ENCODE results near the gene AP2A1.

Gene AP2A1

GRCh38 chr19:49809941-49810389, 43.2 kb downstream of the AP2A1 start:
- no peak for TF ChIP-seq CTCF (conservative IDR thresholded peaks at IDR 0.05; ENCODE audit: low read depth, low read length)
- DNase-seq (ENCODE audit: low read depth): no peak
- peak overlapping the region; percentile 65 for H3K4me3 ChIP-seq (ENCODE audit: low read length)

GRCh38 chr19:49811328-49811727, 44.5 kb downstream of the AP2A1 start:
- no peak for DNase-seq (ENCODE audit: low read depth)
- H3K4me3 ChIP-seq (ENCODE audit: low read length): no peak overlapping the region
- TF ChIP-seq CTCF (conservative IDR thresholded peaks at IDR 0.05; ENCODE audit: low read depth, low read length): no peak

GRCh38 chr19:49812452-49812996, 45.7 kb downstream of the AP2A1 start:
- TF ChIP-seq CTCF (conservative IDR thresholded peaks at IDR 0.05; ENCODE audit: low read depth, low read length): no peak
- DNase-seq (ENCODE audit: low read depth): no peak
- H3K4me3 ChIP-seq (ENCODE audit: low read length): peak overlapping the region; percentile 98

GRCh38 chr19:49812997-49813861, 46.4 kb downstream of the AP2A1 start, which contains the start of gene FUZ:
TSS of gene FUZ (minus strand) at chr19:49813292. CDS start at chr19:49813106, 186 bp downstream.
- peak; percentile 97 for DNase-seq (ENCODE audit: low read depth)
- peak within 1 kb of the TSS; percentile 98 for H3K4me3 ChIP-seq (ENCODE audit: low read length)
- peak; percentile 45 for TF ChIP-seq CTCF (conservative IDR thresholded peaks at IDR 0.05; ENCODE audit: low read depth, low read length)

- no peak for DNase-seq (ENCODE audit: low read depth)
- no peak for TF ChIP-seq CTCF (conservative IDR thresholded peaks at IDR 0.05; ENCODE audit: low read depth, low read length)
- peak overlapping the region; percentile 98 for H3K4me3 ChIP-seq (ENCODE audit: low read length)
Measured at GRCh38 chr19:49814010-49814409, 47.2 kb downstream of the AP2A1 start.

GRCh38 chr19:49816590-49816989, 49.8 kb downstream of the AP2A1 start:
- TF ChIP-seq CTCF (conservative IDR thresholded peaks at IDR 0.05; ENCODE audit: low read depth, low read length): no peak
- peak overlapping the region; percentile 19 for H3K4me3 ChIP-seq (ENCODE audit: low read length)
- DNase-seq (ENCODE audit: low read depth): no peak
